ENCODE measurements around the gene SLC35G2. TPM values are rescaled to one million over a fixed set of nuclear protein-coding genes. Genes with fewer than 3 reads are reported as not detected.

Gene SLC35G2
- total RNA-seq, 4 donors from 2014 or later, result 2.9 to 6.4 (median 5.3) TPM

DNA sequence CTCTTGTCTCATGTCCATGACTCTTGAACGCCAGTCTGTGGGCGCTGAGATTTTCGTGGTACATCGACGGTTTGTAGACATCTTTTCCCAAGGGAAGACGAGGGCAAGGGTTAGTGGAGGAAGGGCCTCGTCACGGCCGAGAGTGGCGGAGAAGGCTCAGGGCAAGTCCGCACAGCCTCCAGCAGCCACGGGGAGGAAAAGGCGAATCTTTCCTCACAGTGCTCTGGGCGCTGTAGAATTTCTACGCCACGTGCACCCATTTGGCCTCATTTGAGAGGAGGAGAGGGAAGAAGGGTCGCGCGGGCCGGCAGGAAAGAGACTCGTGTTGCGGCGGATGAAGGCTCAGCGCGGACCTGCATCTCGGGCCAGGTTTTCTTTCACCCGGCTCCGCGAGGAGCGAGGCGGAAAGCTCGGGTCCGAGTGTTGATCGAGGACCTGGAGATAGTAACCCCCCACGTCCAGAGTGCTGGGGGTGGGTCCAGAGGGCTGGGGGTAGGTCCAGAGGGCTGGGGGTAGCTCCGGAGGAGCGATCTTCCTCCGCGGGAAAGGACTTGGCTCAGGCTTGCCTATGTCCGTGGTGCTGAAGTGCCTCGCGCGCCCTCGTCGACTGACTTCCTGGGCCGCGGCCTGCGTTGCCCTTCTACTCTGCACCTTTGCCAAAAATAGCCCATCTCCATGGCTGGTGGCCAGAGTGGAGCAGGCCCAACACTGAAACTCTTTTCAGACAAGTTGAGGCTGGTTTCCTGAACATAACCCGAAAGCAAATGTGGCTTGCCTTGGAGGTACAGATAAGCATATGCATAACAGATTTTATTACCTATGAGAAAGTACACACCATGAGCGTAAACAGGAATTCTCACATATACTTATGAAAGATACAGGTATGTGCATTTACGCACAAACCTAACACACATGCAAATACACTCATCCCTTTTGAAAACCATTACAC is 1.1 kb downstream of the SLC35G2 start:
- TF ChIP-seq EP300 (IDR thresholded peaks at IDR 0.05), result no peak
- TF ChIP-seq POLR2AphosphoS5 (IDR thresholded peaks at IDR 0.05), result no peak
- TF ChIP-seq POLR2A (IDR thresholded peaks at IDR 0.05; ENCODE audit: low read depth), result no peak
- TF ChIP-seq, protein P1, sequence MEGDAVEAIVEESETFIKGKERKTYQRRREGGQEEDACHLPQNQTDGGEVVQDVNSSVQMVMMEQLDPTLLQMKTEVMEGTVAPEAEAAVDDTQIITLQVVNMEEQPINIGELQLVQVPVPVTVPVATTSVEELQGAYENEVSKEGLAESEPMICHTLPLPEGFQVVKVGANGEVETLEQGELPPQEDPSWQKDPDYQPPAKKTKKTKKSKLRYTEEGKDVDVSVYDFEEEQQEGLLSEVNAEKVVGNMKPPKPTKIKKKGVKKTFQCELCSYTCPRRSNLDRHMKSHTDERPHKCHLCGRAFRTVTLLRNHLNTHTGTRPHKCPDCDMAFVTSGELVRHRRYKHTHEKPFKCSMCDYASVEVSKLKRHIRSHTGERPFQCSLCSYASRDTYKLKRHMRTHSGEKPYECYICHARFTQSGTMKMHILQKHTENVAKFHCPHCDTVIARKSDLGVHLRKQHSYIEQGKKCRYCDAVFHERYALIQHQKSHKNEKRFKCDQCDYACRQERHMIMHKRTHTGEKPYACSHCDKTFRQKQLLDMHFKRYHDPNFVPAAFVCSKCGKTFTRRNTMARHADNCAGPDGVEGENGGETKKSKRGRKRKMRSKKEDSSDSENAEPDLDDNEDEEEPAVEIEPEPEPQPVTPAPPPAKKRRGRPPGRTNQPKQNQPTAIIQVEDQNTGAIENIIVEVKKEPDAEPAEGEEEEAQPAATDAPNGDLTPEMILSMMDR (IDR thresholded peaks at IDR 0.05), result no peak
- no peak for DNase-seq (ENCODE audit: extremely low spot score)
- Histone ChIP-seq H3K9me3 (peaks cover 0 to 5% (median 1%) of the 10 kb centered on the region in 4 donors), H3K4me3 (peak overlapping the region; percentile 69 to 86 (median 82)), H3K36me3 (no peaks in the 10 kb centered on the region), H3K4me1 (peaks cover 10 to 25% (median 21%) of the 10 kb centered on the region in 4 donors), H3K27ac (replicated peaks in 1 of 4) (peak overlapping the region; percentile 78 to 86 (median 82)), H3K27me3 (no peaks in the 10 kb centered on the region)
- WGBS, result 10% methylated on average over 38 of the region's 51 CpGs
- intact Hi-C loops (cut with DNase I), result no loop called here

DNA sequence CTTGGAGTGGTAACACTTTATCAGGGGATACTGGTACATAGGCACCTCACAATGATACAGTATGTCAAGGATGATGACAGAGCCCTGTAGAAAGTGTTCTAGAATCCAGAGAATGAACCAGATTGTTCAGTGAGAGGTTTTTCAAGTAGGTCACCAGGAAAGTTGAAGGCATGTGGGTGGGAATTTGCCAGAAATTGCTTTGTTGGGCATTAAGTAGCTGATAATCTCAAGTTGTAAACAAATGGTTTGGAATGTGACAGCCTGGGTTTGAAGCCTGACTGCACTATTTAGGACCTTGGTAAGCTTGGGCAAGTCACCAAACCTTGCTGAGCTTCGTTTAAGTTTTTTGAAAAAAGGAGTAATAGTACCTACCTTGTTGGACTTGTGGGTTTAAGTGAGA is 12.5 kb downstream of the SLC35G2 start:
- Histone ChIP-seq H3K4me3 (no peak overlapping the region), H3K4me1 (peaks cover 12 to 27% (median 17%) of the 10 kb centered on the region in 4 donors), H3K9me3 (no peaks in the 10 kb centered on the region), H3K27me3 (no peaks in the 10 kb centered on the region), H3K36me3 (no peaks in the 10 kb centered on the region), H3K27ac (replicated peaks in 1 of 4) (no peak overlapping the region)
- DNase-seq (ENCODE audit: extremely low spot score), result no peak
- intact Hi-C loops (cut with DNase I), result no loop called here
- TF ChIP-seq EP300 (IDR thresholded peaks at IDR 0.05) (no peak), POLR2AphosphoS5 (IDR thresholded peaks at IDR 0.05) (no peak), POLR2A (IDR thresholded peaks at IDR 0.05; ENCODE audit: low read depth) (no peak)
- TF ChIP-seq, protein P1 (IDR thresholded peaks at IDR 0.05), result no peak
- WGBS, result 47% methylated on average over 1 of the region's 1 CpG

DNA sequence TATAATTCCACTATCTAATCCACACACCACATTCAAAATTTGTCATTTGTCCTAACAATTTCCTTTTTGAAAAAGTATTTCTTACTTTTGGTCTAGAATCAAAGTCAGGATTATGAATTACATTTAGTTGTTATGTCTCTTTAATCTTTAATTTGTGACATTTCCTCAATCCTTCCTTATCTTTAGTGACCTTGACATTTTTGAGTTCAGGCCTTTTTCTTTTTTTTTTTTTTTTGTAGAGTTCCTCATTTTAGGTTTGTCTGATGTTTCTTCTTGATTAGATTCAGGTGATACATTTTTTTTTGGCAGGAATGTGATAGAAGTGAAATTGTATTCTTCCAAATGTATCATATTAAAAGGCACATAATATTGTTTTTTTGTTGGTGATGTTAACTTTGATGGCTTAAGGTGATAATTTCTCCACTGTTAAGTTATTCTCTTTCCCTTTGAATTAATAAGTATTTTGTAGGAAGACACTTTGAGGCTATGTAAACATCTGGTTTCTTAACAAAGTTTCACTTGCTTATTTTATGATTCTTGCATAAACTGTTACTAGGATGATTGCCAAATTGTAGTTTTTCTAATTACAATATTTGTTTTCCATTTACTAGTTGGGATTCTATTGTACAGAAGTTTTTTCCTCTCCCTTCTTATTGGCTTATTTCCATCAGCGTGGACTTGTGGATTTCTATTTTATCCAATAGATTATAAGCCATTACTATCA is 16.3 kb downstream of the SLC35G2 start:
- Histone ChIP-seq H3K27ac (replicated peaks in 1 of 4) (peak overlapping the region; percentile 14 to 65 (median 48)), H3K36me3 (peaks cover 0 to 3% (median 0%) of the 10 kb centered on the region in 4 donors), H3K4me1 (peaks cover 24 to 58% (median 48%) of the 10 kb centered on the region in 4 donors), H3K27me3 (no peaks in the 10 kb centered on the region), H3K9me3 (no peaks in the 10 kb centered on the region), H3K4me3 (no peak overlapping the region)
- WGBS, result 86% methylated on average over 1 of the region's 1 CpG
- TF ChIP-seq POLR2AphosphoS5 (IDR thresholded peaks at IDR 0.05) (no peak), EP300 (IDR thresholded peaks at IDR 0.05) (no peak), POLR2A (IDR thresholded peaks at IDR 0.05; ENCODE audit: low read depth) (no peak)
- TF ChIP-seq, protein P1 (IDR thresholded peaks at IDR 0.05), result no peak
- intact Hi-C loops (cut with DNase I), result no loop called here
- DNase-seq (ENCODE audit: extremely low spot score), result no peak

DNA sequence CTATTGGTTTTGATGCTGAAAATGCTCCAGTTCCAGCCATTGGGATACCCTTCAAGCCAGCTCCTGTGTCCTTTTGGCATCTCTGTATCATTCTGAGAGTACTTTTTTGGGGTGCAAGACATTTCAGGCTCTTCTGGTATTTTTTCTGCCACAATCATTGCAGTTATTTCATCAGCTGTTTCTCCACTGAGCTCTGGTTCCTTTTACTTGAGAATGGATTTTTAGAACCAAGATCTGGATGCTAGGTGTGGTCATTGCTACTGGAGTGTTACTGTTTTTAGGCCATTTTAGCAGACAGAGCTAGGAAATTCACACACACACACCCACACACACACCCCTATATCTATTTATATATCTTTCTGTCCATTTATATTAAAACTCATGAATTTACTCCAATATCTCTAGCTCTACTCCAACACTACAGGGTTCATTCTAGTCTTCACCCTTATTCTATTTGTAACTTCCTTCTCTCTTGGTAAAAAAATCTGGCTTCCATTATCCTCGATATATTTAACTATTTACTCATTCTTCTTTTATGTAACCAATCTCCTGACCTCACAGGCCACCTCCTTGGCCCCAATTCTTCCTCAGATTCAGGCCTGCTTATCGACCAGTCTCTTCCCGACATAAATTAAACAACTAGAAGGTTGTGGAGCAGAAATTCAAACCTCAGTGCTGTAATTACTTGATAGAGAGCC is 17.0 kb downstream of the SLC35G2 start:
- no peaks in the 10 kb centered on the region for H3K27me3 ChIP-seq
- 30% methylated on average over 2 of the region's 3 CpGs for WGBS
- H3K36me3 ChIP-seq, result peaks cover 0 to 3% (median 0%) of the 10 kb centered on the region in 4 donors
- peak overlapping the region; percentile 14 to 65 (median 48) for H3K27ac ChIP-seq (replicated peaks in 1 of 4)
- H3K4me3 ChIP-seq, result no peak overlapping the region
- intact Hi-C loops (cut with DNase I), result no loop called here
- TF ChIP-seq POLR2AphosphoS5 (IDR thresholded peaks at IDR 0.05), result no peak
- TF ChIP-seq, protein P1 (IDR thresholded peaks at IDR 0.05), result no peak
- no peak for TF ChIP-seq EP300 (IDR thresholded peaks at IDR 0.05)
- no peak for TF ChIP-seq POLR2A (IDR thresholded peaks at IDR 0.05; ENCODE audit: low read depth)
- DNase-seq (ENCODE audit: extremely low spot score), result no peak
- H3K4me1 ChIP-seq, result peaks cover 24 to 63% (median 53%) of the 10 kb centered on the region in 4 donors
- H3K9me3 ChIP-seq, result no peaks in the 10 kb centered on the region
